HepG2 (cell line): ENCODE data around the gene DUSP9. TPM values are rescaled to one million over a fixed set of nuclear protein-coding genes. Genes with fewer than 3 reads are reported as not detected.

Experiments used
- AGO2 ChIP-seq: fragments of 200-400 bp; formaldehyde crosslinking; optimal IDR thresholded peaks from 2 replicates; pipeline ENCODE3; 2017; ENCODE audit warnings: mild to moderate bottlenecking, low read depth, low read length, moderate library complexity
- ETV6 ChIP-seq: sonication (generic); formaldehyde crosslinking; conservative IDR thresholded peaks from 2 replicates; pipeline ENCODE4 v1.4.0; 2020; ENCODE audit warnings: missing genetic modification reagents
- GFI1 ChIP-seq: sonication (generic); formaldehyde crosslinking; IDR thresholded peaks from 2 replicates; pipeline ENCODE4 v1.5.0; 2020; ENCODE audit warnings: missing genetic modification reagents, mild to moderate bottlenecking, borderline replicate concordance
- GTF3A ChIP-seq: sonication (generic); formaldehyde crosslinking; conservative IDR thresholded peaks from 2 replicates; pipeline ENCODE4 v1.4.0; 2020; ENCODE audit warnings: mild to moderate bottlenecking, missing genetic modification reagents
- HNRNPL ChIP-seq: fragments of 200-400 bp; formaldehyde crosslinking; IDR thresholded peaks from 2 replicates; pipeline ENCODE4 v1.6.1; 2017; ENCODE audit warnings: mild to moderate bottlenecking, low read depth, low read length
- KLF16 ChIP-seq, 2 experiments: sonication (generic) in 1 of 2; formaldehyde crosslinking in 1 of 2; IDR thresholded peaks; 2 replicates each; pipeline versions ENCODE4 v1.6.1 to v1.8.0; 2016 to 2023; ENCODE audit warnings: missing genetic modification reagents in 2 of 2, missing compliant biosample characterization in 1 of 2
- NONO ChIP-seq, 2 experiments: fragments of 450-650 bp in 1 of 2; sonication (generic) in 1 of 2; formaldehyde crosslinking in 1 of 2; IDR thresholded peaks in 1 of 2; conservative IDR thresholded peaks in 1 of 2; 2 replicates each; pipeline versions ENCODE4 v1.6.1 to v1.8.0; 2017 to 2022; ENCODE audit warnings: mild to moderate bottlenecking in 1 of 2, missing genetic modification reagents in 1 of 2, moderate library complexity in 1 of 2
- RARA ChIP-seq: IDR thresholded peaks from 2 replicates; pipeline ENCODE4 v1.6.1; 2016; ENCODE audit warnings: missing genetic modification reagents, missing compliant biosample characterization
- SP5 ChIP-seq: IDR thresholded peaks from 2 replicates; pipeline ENCODE4 v1.6.1; 2016; ENCODE audit warnings: low read depth, borderline replicate concordance
- STAG1 ChIP-seq: sonication (generic); formaldehyde crosslinking; IDR thresholded peaks from 2 replicates; pipeline ENCODE4 v1.4.0; 2020; ENCODE audit warnings: missing genetic modification reagents
- TAF1 ChIP-seq: sonication (generic); formaldehyde crosslinking; IDR thresholded peaks from 2 replicates; pipeline ENCODE4 v1.4.0; 2020; ENCODE audit warnings: missing genetic modification reagents
- TEAD3 ChIP-seq: optimal IDR thresholded peaks from 2 replicates; pipeline ENCODE3; 2016; ENCODE audit warnings: borderline replicate concordance
- ZBTB1 ChIP-seq: sonication (generic); formaldehyde crosslinking; IDR thresholded peaks from 2 replicates; pipeline ENCODE4 v1.4.0; 2020; ENCODE audit warnings: missing genetic modification reagents, borderline replicate concordance
- ZNF260 ChIP-seq: sonication (generic); formaldehyde crosslinking; IDR thresholded peaks from 2 replicates; pipeline ENCODE4 v1.4.0; 2020; ENCODE audit warnings: missing genetic modification reagents, low read depth, mild to moderate bottlenecking, borderline replicate concordance
- ZNF337 ChIP-seq: sonication (generic); formaldehyde crosslinking; IDR thresholded peaks from 2 replicates; pipeline ENCODE4 v1.5.1; 2020; ENCODE audit warnings: missing genetic modification reagents, low read depth, mild to moderate bottlenecking, borderline replicate concordance
- ZNF530 ChIP-seq: sonication (generic); formaldehyde crosslinking; IDR thresholded peaks from 2 replicates; pipeline ENCODE4 v1.5.0; 2020; ENCODE audit warnings: low read depth, mild to moderate bottlenecking, missing genetic modification reagents
- ZNF563 ChIP-seq: sonication (generic); formaldehyde crosslinking; IDR thresholded peaks from 2 replicates; pipeline ENCODE4 v1.8.0; 2022; ENCODE audit warnings: mild to moderate bottlenecking, moderate library complexity, missing genetic modification reagents
- ZNF724P ChIP-seq: sonication (generic); formaldehyde crosslinking; IDR thresholded peaks from 2 replicates; pipeline ENCODE4 v1.8.0; 2022; ENCODE audit warnings: missing genetic modification reagents, borderline replicate concordance
- ZNF749 ChIP-seq: sonication (generic); formaldehyde crosslinking; IDR thresholded peaks from 2 replicates; pipeline ENCODE4 v1.8.0; 2022; ENCODE audit warnings: mild to moderate bottlenecking, missing genetic modification reagents, moderate library complexity, borderline replicate concordance
- ZNF878 ChIP-seq: sonication (generic); formaldehyde crosslinking; IDR thresholded peaks from 2 replicates; pipeline ENCODE4 v1.8.1; 2023; ENCODE audit warnings: mild to moderate bottlenecking, missing genetic modification reagents, moderate library complexity
- polyA plus RNA-seq, 8 experiments: library from polyadenylated mRNA; depleted of rRNA in 3 of 8; stranded (reverse) in 7 of 8; unstranded in 1 of 8; fragments of >200 nt; fragmentation: Illumina TruSeq in 4 of 8; extraction: Trizol in 4 of 8; gene quantifications; 2 replicates each; pipeline versions ENCODE4 v1.2.1 to v1.2.3, GENCODE V29; 2011 to 2016; ENCODE audit warnings: low read depth in 4 of 8, missing spikeins in 1 of 8, mixed read lengths in 1 of 8; ENCODE audit not compliant: insufficient read depth in 1 of 8
- total RNA-seq, 5 experiments: library from RNA; depleted of rRNA; stranded (reverse); fragments of >200 nt; fragmentation: Illumina TruSeq; extraction: Trizol; gene quantifications; 2 replicates each; pipeline ENCODE4 v1.2.3, GENCODE V29; 2016; ENCODE audit warnings: low read depth in 1 of 5
- TF ChIP-seq, protein P1 (sequence below): sonication (generic); formaldehyde crosslinking; IDR thresholded peaks from 2 replicates; pipeline ENCODE4 v1.4.0; 2020; ENCODE audit warnings: missing genetic modification reagents
- TF ChIP-seq, protein P2 (sequence below): sonication (generic); formaldehyde crosslinking; IDR thresholded peaks from 2 replicates; pipeline ENCODE4 v1.5.0; 2020; ENCODE audit warnings: mild to moderate bottlenecking, missing genetic modification reagents

DUSP9 gene
- total and polyA plus RNA-seq, 2 of the 13 experiments (the other 11 are each of a cell fraction or from before 2014, with no cell fraction given) = 235 to 435 TPM

DNA sequence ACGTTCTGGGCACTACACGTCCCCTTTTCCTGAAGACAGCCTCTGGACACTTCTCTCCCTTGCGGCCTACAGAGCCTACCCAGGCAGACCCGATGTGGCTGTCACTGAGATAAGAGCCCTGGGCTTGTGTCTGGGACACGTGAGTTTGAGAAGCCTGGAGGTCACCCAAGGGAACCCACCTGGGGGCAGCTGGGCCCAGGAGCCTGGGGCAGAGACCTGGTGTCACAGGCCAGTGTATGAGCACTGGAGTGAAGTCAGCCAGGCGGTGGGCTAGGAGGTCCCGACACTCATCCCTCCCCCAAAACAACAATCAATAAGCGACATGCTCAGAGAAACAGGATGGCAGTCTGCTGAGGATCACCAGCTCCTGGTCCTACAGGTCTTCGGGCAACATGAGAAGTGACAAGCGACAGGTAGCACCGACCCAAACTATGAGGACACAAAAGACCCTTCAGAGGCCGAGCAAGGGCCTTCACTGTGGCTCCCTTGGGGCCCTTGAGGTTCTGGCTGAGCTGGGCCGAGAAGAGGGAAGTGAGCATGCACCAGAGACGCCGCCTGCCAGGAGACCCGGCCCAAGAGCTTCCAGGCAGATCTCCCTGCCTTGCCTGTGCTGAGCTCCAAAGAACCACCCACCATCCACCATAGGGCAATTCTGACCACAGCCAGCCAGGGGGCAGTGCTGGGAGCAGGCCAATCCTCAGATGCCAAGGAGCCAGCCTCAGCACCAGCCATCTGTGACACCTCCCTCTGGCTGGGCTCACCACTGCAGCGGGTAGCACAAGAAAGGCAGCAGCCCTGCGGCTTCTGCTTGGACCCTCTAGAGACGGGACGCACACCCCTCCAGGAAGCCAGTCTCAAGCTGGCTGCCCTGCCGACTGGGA, 11.0 kb upstream of the DUSP9 start (continued):
- TF ChIP-seq NONO (IDR thresholded peaks at IDR 0.05) = no peak
- TF ChIP-seq NONO (CRISPR knock-in tag; conservative IDR thresholded peaks at IDR 0.05) = no peak
- no peak for TF ChIP-seq AGO2
- TF ChIP-seq GTF3A (CRISPR knock-in tag) = no peak
- TF ChIP-seq ZNF337 (CRISPR knock-in tag) = no peak
- TF ChIP-seq RARA (CRISPR knock-in tag) = 0 out of 2 replicates have a peak, but pooled peaks have one; percentile 15
- TF ChIP-seq ZBTB1 = no peak
- no peak for TF ChIP-seq ZNF724P
- peak; percentile 46 for TF ChIP-seq STAG1 (CRISPR knock-in tag)
- TF ChIP-seq ZNF260 (CRISPR knock-in tag) = no peak
- peak; percentile 20; the same call in 1 of the 2 replicates for TF ChIP-seq SP5
- peak in 1 of 2 experiments; percentile 25; a peak in 1 of 4 replicates for TF ChIP-seq KLF16 (CRISPR knock-in tag; IDR thresholded peaks at IDR 0.05)
- peak; percentile 89 for TF ChIP-seq HNRNPL
- TF ChIP-seq, protein P1, sequence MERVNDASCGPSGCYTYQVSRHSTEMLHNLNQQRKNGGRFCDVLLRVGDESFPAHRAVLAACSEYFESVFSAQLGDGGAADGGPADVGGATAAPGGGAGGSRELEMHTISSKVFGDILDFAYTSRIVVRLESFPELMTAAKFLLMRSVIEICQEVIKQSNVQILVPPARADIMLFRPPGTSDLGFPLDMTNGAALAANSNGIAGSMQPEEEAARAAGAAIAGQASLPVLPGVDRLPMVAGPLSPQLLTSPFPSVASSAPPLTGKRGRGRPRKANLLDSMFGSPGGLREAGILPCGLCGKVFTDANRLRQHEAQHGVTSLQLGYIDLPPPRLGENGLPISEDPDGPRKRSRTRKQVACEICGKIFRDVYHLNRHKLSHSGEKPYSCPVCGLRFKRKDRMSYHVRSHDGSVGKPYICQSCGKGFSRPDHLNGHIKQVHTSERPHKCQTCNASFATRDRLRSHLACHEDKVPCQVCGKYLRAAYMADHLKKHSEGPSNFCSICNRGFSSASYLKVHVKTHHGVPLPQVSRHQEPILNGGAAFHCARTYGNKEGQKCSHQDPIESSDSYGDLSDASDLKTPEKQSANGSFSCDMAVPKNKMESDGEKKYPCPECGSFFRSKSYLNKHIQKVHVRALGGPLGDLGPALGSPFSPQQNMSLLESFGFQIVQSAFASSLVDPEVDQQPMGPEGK (CRISPR knock-in tag) = 0 out of 2 replicates have a peak, but pooled peaks have one; percentile 46
- no peak; the same call in 1 of the 2 replicates for TF ChIP-seq TAF1 (CRISPR knock-in tag)
- peak; percentile 41 for TF ChIP-seq TEAD3 (CRISPR knock-in tag)
- no peak for TF ChIP-seq ZNF749 (CRISPR knock-in tag)
- no peak for TF ChIP-seq ETV6 (CRISPR knock-in tag)
- TF ChIP-seq, protein P2, sequence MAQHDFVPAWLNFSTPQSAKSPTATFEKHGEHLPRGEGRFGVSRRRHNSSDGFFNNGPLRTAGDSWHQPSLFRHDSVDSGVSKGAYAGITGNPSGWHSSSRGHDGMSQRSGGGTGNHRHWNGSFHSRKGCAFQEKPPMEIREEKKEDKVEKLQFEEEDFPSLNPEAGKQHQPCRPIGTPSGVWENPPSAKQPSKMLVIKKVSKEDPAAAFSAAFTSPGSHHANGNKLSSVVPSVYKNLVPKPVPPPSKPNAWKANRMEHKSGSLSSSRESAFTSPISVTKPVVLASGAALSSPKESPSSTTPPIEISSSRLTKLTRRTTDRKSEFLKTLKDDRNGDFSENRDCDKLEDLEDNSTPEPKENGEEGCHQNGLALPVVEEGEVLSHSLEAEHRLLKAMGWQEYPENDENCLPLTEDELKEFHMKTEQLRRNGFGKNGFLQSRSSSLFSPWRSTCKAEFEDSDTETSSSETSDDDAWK (CRISPR knock-in tag) = no peak
- no peak for TF ChIP-seq ZNF878 (CRISPR knock-in tag)
- TF ChIP-seq GFI1 = no peak
- 0 out of 2 replicates have a peak, but pooled peaks have one; percentile 15 for TF ChIP-seq ZNF563 (CRISPR knock-in tag)
- no peak for TF ChIP-seq ZNF530
